Uterus (tissue), 2 donors: ENCODE measurements around the gene SF3A2.

Experiments
- POLR2A ChIP-seq, 2 donors: fragments of 450-650 bp; IDR thresholded peaks; one replicate each; pipeline ENCODE4 v1.6.1; 2016; ENCODE audit warnings: antibody characterized with exemption in 2 of 2, mild to moderate bottlenecking in 1 of 2, moderate library complexity in 1 of 2
- TF ChIP-seq, protein P1 (sequence below), 4 experiments: fragments of 200-600 bp in 2 of 4; fragments of 450-650 bp in 2 of 4; sonication (generic) in 2 of 4; IDR thresholded peaks; one replicate each; pipeline ENCODE4 v1.5.1; 2016 to 2019; ENCODE audit warnings: antibody characterized with exemption in 4 of 4, mild to moderate bottlenecking in 2 of 4, moderate library complexity in 1 of 4

DNA sequence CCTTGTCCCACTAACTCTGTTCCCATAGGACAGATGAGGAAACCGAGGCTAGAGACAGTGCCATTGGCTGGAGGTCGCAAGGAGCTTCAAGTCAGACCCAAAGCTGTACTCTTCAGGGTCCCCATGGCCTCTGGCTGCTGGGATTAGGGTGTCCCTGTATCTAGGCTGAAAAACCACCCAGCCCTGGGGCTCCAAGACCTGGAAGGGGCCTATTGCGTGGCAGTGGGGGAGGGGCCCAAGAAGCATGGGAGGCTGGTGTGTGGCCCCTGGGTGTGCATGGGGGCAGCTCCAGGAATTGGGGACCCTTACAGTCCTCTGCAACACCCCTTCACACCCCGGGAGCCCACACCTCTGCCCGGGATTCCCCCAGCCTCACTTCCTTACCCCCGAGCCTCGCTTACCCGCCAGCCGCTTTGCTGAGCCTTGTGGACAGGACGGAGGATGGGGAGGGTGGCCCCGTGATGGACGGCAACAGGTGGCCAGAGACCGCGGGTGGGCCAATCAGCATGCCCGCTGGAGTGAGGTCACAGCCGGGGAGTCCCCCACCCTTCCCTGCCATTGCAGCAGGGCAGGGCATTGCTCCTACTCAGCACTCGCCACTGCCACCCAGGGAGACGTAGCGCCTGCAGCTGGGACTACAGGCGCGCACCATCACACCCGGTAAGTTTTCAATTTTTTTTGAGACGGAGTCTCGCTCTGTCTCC is 19.5 kb downstream of the SF3A2 start, which contains the start of gene JSRP1:
- TF ChIP-seq POLR2A (IDR thresholded peaks at IDR 0.05) = no peak
- TF ChIP-seq, protein P1, sequence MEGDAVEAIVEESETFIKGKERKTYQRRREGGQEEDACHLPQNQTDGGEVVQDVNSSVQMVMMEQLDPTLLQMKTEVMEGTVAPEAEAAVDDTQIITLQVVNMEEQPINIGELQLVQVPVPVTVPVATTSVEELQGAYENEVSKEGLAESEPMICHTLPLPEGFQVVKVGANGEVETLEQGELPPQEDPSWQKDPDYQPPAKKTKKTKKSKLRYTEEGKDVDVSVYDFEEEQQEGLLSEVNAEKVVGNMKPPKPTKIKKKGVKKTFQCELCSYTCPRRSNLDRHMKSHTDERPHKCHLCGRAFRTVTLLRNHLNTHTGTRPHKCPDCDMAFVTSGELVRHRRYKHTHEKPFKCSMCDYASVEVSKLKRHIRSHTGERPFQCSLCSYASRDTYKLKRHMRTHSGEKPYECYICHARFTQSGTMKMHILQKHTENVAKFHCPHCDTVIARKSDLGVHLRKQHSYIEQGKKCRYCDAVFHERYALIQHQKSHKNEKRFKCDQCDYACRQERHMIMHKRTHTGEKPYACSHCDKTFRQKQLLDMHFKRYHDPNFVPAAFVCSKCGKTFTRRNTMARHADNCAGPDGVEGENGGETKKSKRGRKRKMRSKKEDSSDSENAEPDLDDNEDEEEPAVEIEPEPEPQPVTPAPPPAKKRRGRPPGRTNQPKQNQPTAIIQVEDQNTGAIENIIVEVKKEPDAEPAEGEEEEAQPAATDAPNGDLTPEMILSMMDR (IDR thresholded peaks at IDR 0.05) = no peak
